Esophagus mucosa (tissue), 1 donor: ENCODE results near the gene SRGAP3. TPM values are rescaled to one million over a fixed set of nuclear protein-coding genes. Genes with fewer than 3 reads are reported as not detected.

Source experiments
- ATAC-seq: fragments of 200-7000 bp; cut with Tn5 transposase; one replicate; pipeline ENCODE4 v1.9.1; 2020
- total RNA-seq: library from RNA; stranded (reverse); gene quantifications from one replicate; pipeline ENCODE4 v1.2.4, GENCODE V29; 2023
- donor health status: DM: yes; HTN: yes; CAD: no.

The SRGAP3 gene
- total RNA-seq, 1 donor from 2014 or later, result 5.2 TPM

DNA sequence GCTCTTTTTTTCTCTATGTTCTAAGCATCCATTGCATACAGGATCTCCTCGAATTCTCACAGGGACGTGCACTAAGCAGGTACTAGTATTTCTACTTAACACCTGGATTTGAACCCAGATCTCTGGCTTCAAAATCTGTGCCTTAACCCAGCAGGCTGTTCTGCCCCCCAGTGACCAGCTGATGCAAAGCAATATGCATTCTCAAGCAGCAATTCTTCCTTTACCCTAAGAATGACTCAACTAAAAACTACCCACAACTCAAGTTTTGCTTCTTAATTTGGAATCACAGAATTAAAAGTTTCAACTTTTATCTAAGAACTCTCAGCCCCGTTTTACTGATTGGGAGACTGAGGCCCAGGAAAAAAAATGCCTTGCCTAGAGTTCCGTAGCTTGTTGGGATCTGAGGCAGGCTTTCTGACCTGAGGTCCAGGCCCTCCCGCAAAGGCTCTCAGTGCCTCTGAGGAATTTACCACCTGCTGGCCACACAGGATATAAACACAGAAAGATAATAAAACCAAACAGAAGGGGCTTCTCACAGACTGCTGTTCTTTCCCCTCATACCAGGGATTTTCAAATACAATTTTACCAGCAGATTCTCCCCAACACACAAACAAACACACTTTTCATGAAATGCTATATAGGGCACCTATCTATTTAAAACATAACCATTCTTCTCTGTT is 170.7 kb downstream of the SRGAP3 start:
- ATAC-seq, result no peak

DNA sequence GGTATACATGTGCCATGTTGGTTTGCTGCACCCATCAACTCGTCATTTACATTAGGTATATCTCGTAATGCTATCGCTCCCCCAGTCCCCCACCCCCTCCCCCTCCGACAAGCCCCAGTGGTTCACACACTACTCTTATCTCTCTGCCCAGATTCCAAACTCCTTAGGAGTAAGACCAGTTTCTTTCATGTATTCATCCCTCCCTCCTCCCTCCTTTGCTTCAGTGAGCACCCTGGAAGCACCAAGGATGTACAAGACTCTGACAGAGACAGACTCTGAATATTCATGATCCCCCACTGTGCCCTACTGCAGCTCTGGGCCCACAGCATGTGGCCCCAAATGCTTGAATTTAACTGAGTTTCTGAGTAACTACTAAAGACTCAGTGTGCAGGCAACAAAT is 172.4 kb downstream of the SRGAP3 start:
- no peak for ATAC-seq

- no peak for ATAC-seq
Measured at GRCh38 chr3:9075762-9076161, 173.7 kb downstream of the SRGAP3 start.

- ATAC-seq, result no peak
Measured at GRCh38 chr3:9074079-9074478, 175.4 kb downstream of the SRGAP3 start.

DNA sequence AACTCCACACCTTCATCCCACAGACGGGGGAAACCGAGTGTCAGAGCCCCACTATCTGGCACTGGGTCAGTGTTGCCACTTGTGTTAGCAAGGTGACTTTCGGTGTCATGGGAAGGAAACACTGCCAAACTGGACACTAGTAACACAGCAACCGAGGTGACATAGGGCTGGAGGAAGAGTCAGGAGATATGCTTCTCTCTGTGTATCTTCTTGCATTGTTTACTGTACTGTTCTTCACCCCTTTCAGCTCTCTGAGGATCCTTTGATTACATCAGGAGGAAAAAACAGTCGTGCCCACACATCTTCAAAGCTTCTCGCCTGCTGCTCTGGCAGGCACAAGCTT is 176.8 kb downstream of the SRGAP3 start:
- no peak for ATAC-seq

DNA sequence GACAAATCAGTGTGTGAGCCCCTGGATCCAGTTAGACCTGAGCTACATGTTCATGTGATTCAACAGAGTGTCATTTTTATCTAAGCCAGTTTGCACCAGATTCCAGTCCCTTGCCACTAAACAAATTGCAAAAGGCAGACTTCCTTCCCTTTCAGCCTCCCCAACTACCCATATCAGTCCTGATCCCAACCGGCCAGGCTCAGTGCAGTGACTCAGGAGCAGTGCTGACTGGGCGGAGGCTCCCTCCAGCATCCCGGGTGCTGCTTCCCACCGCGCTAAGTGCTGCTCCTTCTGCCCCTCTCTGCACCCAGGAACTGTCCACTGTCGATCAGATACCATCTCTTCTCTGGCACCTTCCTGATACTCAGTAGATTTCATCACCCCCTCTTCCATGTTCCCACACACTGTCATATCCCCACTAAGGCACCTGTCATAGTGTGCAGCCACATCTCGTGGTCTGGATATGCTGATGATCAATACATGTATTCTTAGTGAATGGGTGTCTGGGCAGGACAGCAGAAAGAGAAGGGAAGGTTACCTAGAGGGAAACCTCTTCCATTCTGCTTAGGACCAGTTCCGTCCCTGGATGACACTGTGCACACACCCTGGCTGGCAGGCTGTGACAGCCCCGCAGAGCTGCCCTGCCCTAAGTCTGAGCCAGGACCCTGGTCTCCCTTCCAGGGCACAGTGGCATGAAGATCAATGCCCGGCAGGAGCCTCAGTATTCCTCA is 177.3 kb downstream of the SRGAP3 start:
- ATAC-seq, result peak; percentile 23

- no peak for ATAC-seq
Measured at GRCh38 chr3:9070961-9071360, 178.5 kb downstream of the SRGAP3 start.

- ATAC-seq, result no peak
Measured at GRCh38 chr3:9069971-9070370, 179.5 kb downstream of the SRGAP3 start.

GRCh38 chr3:9068051-9068450 is 181.4 kb downstream of the SRGAP3 start:
- no peak for ATAC-seq

DNA sequence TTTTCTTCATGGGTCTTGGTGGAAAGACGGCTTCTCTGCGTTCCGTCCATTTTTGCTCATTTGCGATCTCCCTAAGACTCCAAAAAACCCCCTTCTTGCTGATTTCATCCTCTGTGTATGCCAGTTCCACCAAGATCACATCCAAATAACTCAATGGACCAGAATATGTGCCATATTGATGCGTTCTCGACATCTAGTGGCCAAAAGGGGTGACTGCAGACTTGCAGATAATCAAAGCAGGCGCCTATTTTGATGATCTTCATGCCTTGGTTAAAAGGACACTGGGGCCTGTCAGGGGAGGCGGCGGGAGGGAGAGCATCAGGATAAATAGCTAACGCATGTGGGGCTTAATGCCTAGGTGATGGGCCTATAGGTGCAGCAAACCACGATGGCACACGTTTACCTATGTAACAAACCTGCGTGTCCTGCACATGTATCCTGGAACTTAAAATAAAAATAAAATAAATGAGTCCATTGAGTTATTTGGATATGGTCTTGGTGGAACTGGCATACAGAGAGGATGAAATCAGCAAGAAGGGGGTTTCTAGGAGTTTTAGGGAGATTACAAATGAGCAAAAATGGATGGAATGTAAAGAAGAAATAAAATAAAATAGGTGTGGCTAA is 182.0 kb downstream of the SRGAP3 start:
- peak; percentile 62 for ATAC-seq

DNA sequence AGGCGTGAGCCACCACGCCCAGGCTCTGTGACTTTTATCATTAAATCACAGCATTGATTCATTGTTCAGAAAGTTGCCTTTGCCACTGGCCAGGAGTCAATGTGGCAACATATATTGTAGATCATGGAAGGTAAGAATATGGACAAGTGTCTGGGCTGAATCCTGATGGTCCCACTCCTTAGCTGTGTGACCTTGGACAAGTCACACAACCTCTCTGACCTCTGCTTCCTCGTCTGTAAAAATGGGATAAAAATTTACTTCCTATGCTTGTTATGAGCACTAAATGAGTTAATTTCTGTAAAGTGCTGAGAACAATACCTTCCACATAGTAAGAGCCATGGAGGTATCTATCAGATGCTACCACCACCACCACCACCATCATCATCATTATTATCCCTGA is 182.7 kb downstream of the SRGAP3 start:
- no peak for ATAC-seq

DNA sequence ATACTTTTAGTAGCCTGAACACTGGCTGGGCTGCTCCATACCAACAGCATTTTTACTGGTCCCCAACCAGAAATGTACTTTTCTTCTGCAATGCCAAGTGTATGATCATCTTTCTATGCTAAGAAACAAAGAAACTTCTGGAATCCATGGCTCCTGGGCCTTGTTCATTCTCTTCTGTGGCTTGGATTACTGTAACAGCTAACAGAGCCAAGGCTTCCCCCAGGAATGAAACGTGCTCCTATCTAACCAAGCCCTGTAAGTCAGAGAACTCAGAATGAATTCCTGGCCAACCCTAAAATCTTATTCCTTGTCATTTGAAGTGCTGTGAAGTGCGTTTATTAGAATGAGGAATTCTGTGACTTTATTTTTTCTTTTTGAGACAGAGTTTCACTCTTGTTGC is 183.3 kb downstream of the SRGAP3 start:
- ATAC-seq, result no peak

GRCh38 chr3:9064850-9065249 is 184.6 kb downstream of the SRGAP3 start:
- no peak for ATAC-seq

DNA sequence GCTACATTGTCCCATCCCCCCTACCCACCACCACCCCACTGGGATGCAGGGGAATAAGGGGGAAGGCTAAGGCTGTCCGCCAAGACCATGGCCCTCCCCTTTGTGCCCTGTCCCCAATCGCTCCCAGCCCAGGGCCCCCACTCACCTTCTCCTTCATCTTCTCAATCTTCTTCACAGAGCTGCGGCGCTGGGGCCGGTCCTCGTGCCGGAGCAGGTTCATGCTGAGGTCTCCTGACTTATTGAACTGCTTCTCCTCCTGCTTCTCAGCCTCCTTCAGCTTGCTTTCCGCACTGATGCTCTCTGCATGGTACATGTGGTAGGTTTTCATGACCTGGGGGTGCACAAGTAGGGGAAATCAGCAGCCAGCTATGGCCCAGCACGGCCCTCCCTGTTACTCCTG is 185.2 kb downstream of the SRGAP3 start:
- no peak for ATAC-seq

DNA sequence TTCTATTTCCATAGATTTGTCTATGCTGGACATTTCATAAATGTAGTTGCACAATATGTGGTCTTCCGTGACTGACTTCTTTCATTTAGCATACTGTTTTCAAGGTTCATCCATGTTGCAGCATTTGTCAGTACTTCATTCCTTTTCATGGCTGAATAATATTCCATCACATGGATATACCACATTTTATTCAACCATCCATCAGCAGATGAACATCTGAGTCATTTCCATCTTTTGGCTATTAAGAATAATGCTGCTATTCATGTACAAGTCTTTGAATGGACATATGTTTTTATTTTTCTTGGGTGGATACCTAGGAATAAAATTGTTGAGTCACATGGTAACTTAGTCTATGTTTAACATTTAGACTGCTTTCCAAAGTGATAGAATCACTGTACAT is 186.9 kb downstream of the SRGAP3 start:
- no peak for ATAC-seq

DNA sequence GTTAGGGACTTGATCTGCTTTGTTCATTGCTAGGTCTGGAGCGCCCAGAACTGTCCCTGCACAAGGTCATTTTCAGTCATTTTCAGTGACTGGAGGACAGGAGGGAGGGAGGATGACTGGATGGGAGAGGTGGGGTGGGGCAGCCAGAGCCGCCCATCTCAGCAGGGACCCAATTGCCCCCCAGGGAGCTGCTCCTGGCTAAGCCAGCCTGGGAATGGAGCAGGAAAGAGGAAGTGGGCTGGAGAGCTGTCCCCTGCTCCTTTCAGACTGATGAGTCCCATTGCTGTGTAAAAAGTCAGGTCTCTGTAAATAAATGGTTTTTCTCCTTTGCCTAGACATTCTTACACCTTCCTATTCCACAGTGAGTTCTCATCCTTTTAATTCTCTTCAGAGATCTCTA is 187.8 kb downstream of the SRGAP3 start:
- ATAC-seq, result no peak

GRCh38 chr3:9059489-9060400 is 189.7 kb downstream of the SRGAP3 start:
- ATAC-seq, result no peak

DNA sequence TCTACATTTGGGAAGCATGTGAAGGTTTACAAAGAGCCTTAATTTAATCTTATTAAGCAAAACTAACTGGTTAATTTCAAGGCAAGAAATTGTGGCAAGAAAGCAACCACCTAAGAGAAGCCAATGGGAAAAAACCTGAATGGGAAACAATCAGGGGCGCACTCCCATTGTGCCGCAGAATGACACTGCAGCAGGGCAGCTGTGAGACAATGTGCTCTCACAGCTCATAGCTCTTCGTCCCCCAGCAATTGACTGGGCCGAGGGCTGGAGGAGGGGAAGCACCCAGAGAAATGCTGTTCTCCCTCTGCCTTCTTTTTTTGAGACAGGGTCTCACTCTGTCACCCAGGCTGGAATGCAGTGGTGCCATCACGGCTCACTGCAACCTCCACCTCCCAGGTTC is 192.9 kb downstream of the SRGAP3 start:
- no peak for ATAC-seq

DNA sequence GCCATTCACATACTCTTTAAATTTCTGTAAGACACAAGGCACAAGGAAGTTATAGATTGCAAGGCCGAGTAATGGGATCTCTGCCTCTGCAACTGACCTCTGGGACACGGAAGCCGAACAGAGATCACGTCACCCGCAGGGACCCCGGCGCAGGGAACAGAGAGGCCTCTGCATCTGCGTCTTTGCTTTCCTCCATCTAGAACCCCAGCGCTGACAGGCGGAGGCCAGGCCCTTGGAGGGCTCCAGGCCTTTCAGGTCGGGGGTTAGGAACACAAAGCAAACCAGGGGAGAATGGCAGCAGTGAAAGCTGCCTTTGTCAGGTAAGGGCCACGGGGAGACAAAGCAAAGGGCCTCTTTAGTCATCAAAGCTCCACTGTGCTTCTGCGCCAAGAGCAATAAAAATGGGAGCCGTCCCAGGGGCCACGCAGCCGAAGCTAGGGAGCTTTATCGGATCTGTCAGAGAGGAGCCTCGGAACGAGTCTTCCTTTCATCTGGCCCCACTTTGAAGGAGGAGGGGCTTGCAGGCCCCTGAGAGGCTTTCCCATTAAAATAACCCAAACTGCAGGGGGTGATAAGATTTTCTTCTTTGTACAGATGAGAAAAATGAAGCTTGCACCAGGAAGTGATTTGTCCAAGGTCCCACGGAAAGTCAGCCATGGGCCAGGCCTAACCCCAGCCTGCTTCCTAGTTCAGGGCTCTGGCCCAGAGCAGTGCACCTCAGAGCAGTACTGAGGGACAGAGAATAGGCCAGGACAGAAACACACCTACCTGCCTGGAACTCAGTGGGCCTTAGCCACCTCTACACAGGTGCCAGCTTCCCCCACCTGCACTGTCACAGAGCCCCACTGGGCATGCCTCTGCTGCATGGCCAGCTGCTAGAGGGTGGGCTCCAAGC is 201.7 kb downstream of the SRGAP3 start:
- ATAC-seq, result no peak

GRCh38 chr3:9045371-9045770 is 204.1 kb downstream of the SRGAP3 start:
- ATAC-seq, result no peak

- ATAC-seq, result no peak
Measured at GRCh38 chr3:9043063-9043462, 206.4 kb downstream of the SRGAP3 start.

DNA sequence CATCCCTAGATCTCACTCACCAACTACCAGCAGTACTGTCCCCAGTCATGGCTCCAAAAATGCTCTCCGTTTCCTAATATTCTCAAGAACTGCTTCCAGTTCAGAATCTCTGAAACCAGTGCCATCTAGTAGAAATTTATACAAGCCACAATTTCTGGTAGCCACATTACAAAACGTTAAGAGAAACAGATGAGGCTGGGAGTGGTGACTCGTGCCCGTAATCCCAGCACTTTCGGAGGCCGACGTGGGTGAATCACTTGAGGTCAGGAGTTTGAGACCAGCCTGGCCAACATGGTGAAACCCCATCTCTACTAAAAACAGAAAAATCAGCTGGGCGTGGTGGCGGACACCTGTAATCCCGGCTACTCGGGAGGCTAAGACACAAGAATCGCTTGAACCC is 207.8 kb downstream of the SRGAP3 start:
- no peak for ATAC-seq
